Measurements from ENCODE around the gene FBXW8. TPM values are rescaled to one million over a fixed set of nuclear protein-coding genes. Genes with fewer than 3 reads are reported as not detected.

FBXW8 gene
- total RNA-seq, 1 donor from 2014 or later, result 5.8 TPM

DNA sequence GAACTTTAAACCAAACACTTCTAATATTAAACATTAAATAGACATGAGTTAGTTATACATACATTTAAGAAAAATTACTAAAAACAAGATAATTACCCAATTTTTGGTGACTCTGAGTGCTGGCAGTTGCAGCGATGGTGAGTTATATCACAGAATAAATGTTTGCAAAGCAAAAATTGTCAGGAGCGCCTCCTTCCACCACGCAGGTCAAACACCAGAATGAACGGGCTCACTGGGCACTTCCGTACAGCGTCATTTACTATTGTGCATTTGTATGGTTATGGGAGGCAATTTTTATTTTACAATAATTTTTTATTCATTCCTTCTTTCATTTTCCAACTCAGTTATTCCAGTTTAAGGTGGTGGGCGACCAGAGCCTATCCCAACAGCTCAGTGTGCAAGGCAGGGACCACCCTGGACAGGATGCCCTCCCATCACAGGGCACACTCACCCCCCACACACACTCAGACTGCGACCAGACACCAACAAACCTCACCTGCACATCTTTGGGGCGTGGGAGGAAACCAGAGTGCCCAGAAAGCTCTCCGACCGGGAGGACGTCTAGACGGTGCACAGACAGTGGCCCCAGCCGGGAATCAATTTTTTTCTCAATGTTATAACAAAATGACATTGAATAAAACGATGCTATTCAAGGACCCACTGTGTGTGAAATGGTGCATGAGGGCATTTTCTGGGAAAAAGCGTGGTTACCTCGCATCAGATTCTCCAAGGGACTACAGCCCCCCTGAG lies 121.3 kb downstream of the FBXW8 start:
- peaks cover 22% of the 10 kb centered on the region for H3K27me3 ChIP-seq (ENCODE audit: control insufficient read depth, insufficient read depth, low read length)
- no peak overlapping the region for H3K4me3 ChIP-seq (ENCODE audit: low read depth, low read length)
- TF ChIP-seq, protein P1, sequence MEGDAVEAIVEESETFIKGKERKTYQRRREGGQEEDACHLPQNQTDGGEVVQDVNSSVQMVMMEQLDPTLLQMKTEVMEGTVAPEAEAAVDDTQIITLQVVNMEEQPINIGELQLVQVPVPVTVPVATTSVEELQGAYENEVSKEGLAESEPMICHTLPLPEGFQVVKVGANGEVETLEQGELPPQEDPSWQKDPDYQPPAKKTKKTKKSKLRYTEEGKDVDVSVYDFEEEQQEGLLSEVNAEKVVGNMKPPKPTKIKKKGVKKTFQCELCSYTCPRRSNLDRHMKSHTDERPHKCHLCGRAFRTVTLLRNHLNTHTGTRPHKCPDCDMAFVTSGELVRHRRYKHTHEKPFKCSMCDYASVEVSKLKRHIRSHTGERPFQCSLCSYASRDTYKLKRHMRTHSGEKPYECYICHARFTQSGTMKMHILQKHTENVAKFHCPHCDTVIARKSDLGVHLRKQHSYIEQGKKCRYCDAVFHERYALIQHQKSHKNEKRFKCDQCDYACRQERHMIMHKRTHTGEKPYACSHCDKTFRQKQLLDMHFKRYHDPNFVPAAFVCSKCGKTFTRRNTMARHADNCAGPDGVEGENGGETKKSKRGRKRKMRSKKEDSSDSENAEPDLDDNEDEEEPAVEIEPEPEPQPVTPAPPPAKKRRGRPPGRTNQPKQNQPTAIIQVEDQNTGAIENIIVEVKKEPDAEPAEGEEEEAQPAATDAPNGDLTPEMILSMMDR (IDR thresholded peaks at IDR 0.05; ENCODE audit: insufficient read depth, low read length, severe bottlenecking), result no peak
- no peak for FAIRE-seq
- no peak for DNase-seq (ENCODE audit: low read depth)
- peaks cover 8% of the 10 kb centered on the region for H3K36me3 ChIP-seq (ENCODE audit: control insufficient read depth, insufficient read depth, low read length)

DNA sequence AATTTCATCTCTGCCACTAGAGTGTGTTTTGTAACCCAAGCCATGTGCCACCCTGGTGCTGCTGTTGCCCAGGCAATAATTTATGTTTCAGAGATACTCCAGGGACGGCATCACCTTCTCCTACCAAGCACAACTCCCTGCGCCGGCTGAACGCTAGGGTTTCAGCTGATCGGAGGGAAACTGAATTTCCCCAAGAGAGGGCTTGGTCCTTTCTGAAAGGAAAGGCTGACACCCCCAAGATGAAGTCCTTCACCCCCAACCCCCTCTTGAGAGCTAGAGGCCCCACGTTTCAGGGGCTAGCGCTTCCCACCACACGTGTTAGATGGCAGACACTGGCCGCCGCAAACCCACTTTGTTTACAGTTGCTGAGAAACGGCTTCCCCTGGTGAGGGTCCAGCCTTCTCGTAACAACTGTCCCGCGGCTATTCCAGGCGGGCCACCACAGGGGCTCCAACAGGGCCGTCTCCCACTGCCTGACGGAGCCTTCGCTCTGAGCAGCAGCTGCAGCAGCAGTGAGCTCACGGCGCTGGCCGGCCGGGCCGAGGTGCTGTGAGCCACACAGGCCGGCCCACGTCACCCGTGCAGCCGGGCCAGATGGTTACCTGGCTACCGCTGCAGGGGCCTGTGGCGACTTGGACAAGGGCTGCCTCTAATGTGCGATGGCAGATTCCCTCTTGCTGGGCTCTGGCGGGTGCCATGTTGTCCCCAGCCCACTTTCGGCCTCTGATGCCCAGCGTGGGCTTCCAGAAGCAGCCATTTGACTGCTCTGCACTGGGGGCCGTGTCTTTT lies 122.0 kb downstream of the FBXW8 start:
- TF ChIP-seq, protein P1 (IDR thresholded peaks at IDR 0.05; ENCODE audit: insufficient read depth, low read length, severe bottlenecking), result no peak
- H3K27me3 ChIP-seq (ENCODE audit: control insufficient read depth, insufficient read depth, low read length), result peaks cover 22% of the 10 kb centered on the region

DNA sequence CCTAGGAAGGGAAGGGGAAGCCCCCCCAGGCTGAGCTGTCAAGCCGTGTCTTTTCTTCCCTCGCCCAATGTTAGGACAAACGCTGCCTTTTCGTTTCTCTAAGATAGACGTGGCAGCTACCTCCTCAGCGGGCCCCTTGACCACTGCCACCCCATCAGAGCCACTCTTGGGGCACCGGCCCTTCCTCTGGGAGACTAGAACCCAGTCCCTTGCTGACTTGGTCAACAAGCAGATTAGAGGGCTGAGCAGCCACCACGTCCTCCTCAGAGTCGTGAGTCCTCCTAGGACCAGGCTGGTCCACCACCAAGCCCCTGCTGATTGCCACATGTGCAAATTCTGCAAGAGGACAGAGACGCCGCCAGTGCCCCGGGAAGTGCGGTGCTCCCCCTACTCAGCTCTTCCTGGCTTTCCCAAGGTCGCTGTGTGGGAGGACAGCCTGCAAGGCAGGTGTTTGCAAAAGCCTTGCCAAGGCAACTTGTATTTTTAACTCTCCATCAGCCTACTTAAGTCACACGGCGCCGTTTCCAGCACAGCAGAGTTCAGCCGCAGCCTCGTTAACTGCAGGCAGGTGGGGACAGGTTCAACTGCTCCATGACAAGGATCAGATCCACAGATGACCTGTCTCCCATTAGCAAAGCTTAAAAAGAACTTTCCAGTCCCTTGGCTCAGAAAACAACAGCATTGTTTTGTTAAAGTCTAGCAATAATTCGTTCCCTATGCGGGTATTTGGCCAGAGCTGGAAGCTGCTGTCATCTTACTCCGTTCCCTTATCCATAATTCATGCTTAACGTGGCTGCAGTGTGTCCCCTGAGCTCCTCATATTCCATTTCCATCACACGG lies 122.9 kb downstream of the FBXW8 start:
- Histone ChIP-seq H3K36me3 (ENCODE audit: control insufficient read depth, insufficient read depth, low read length) (no peaks in the 10 kb centered on the region), H3K27me3 (ENCODE audit: control insufficient read depth, insufficient read depth, low read length) (peaks cover 24% of the 10 kb centered on the region), H3K4me3 (ENCODE audit: low read depth, low read length) (no peak overlapping the region)
- no peak for DNase-seq (ENCODE audit: low read depth)
- no peak for FAIRE-seq
- TF ChIP-seq, protein P1 (IDR thresholded peaks at IDR 0.05; ENCODE audit: insufficient read depth, low read length, severe bottlenecking), result no peak

More for the DNA sequence above, 122.0 kb downstream of the FBXW8 start:
- DNase-seq (ENCODE audit: low read depth), result no peak
- H3K36me3 ChIP-seq (ENCODE audit: control insufficient read depth, insufficient read depth, low read length), result peaks cover 5% of the 10 kb centered on the region
- no peak for FAIRE-seq
- H3K4me3 ChIP-seq (ENCODE audit: low read depth, low read length), result no peak overlapping the region

DNA sequence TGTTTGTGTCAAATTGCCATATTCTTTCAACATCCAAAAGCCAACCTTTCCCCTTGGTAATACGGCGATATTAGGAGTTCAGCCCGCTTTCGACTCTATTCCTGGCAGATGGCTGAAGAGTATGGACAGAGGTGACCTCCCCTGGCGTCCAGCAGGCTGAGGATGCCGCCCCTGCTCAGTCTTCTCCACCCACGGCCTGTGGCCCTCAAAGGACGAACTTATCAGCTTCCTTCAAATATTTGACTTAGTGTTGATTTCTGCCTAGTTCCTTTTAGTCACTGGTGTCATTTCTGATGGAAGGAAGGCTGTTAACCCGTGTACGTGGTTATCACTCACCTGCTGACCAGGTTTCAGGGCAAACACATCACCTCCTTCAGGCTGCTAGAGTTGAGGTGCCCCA lies 123.5 kb downstream of the FBXW8 start:
- Histone ChIP-seq H3K4me3 (ENCODE audit: low read depth, low read length) (no peak overlapping the region), H3K27me3 (ENCODE audit: control insufficient read depth, insufficient read depth, low read length) (peaks cover 24% of the 10 kb centered on the region), H3K36me3 (ENCODE audit: control insufficient read depth, insufficient read depth, low read length) (no peaks in the 10 kb centered on the region)
- no peak for DNase-seq (ENCODE audit: low read depth)
- FAIRE-seq, result no peak
- TF ChIP-seq, protein P1 (IDR thresholded peaks at IDR 0.05; ENCODE audit: insufficient read depth, low read length, severe bottlenecking), result no peak

DNA sequence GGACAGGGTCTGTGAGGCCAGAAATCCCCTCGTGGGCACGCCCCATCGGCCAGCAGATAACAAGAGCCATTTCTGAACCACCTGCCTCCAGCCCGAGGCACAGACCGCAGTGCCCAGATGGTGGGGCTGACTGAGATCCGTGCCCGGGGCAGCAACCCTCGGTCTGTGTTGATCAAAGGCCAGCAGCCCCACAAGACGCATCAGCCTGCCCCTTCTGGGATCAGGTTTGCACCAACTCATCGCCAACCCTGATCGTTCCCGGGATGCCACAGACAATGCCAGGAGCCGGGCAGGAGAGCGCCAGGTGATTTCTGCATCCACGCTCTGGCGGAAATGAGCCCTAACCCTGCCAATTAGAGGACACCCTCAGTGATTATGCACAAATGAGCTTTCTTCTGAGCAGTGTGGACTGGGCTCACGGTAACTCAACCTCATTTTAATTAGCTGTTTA lies 124.0 kb downstream of the FBXW8 start:
- no peak for FAIRE-seq
- TF ChIP-seq, protein P1 (IDR thresholded peaks at IDR 0.05; ENCODE audit: insufficient read depth, low read length, severe bottlenecking), result no peak
- H3K27me3 ChIP-seq (ENCODE audit: control insufficient read depth, insufficient read depth, low read length), result peaks cover 24% of the 10 kb centered on the region

More for the DNA sequence above, 124.0 kb downstream of the FBXW8 start:
- H3K4me3 ChIP-seq (ENCODE audit: low read depth, low read length), result no peak overlapping the region
- DNase-seq (ENCODE audit: low read depth), result no peak
- no peaks in the 10 kb centered on the region for H3K36me3 ChIP-seq (ENCODE audit: control insufficient read depth, insufficient read depth, low read length)

Data from bronchial epithelial cell (primary cell).